RKO (cell line): ENCODE data around the gene CDKN2B.
A peak's percentile ranks its signal among the peaks of the same experiment; 100 is the strongest.
"Not testable (repeated sequence)": the region's sequence is repeated elsewhere in the genome, so short reads cannot be mapped to it uniquely, and the experiment has no call there.

Experiments
- DNase-seq: peaks from one replicate; pipeline ENCODE4 v3.0.0-alpha.2; 2016; ENCODE audit warnings: low spot score

Gene CDKN2B

DNA sequence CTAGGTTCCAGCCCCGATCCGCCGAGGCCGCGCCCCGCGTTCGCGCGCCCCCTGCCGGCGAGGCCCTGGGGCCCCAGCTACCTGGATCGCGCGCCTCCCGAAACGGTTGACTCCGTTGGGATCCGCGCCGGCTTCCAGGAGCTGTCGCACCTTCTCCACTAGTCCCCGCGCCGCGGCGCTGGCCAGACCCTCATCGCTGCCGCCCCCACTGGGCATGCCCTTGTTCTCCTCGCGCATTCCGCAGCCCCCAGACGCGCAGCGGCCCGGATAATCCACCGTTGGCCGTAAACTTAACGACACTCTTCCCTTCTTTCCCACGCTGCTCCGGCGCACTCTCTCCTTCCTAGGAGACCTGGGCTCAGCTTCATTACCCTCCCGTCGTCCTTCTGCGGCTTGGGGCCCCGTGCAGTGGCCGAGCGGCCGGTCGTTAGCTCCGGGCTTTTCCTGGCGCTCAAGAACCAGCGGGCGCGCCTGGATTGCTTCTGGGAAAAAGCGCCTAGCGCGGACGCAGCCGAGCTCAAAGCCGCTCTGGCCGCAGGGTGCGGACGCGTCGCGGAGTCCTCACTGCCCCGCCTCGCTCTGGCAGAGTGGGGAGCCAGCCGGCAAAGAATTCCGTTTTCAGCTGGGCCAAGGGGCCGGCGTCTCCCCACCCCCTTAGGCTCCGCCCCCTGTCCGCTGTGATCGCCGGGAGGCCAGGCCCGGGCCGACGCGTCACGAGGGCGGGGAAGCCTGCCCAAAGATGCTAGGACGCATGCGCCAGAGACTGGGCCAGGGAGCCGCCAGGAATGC is at the start of gene CDKN2B:
Gene CDKN2B, minus strand, starts transcription at position 589 of the 789 bp plus-strand sequence. Its CDS starts 352 bp downstream, at position 237.
- DNase-seq, result peak; percentile 95

GRCh38 chr9:22057972-22058371 is 48.9 kb upstream of the CDKN2B start:
- not testable (repeated sequence) for DNase-seq

- no peak for DNase-seq
These were observed 47.3 kb upstream of the CDKN2B start for GRCh38 chr9:22056402-22056801.

DNA sequence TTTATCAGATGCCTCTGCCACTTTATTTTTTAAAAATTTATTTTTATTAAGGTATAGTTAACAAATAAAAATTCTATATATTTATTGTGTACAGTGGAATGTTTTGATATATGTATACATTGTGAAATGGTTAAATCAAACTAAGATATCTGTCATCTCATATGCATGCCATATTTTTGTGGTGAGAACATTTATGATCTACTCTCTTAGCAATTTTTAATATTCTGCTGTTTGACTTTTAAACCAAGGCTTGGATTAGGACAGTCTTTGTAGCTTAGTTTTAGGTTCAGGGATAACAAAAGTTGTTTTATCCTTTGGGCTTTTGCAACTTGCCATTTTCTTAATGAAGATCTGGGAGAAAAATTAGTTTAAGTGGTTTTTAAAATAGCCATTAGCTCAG is 46.0 kb upstream of the CDKN2B start:
- DNase-seq, result peak; percentile 11

- no peak for DNase-seq
These were observed 45.4 kb upstream of the CDKN2B start for GRCh38 chr9:22054529-22054928.

- no peak for DNase-seq
These were observed 45.0 kb upstream of the CDKN2B start for GRCh38 chr9:22054076-22054475.

- DNase-seq, result no peak
These were observed 44.1 kb upstream of the CDKN2B start for GRCh38 chr9:22053178-22053577.

GRCh38 chr9:22052376-22052945 is 43.4 kb upstream of the CDKN2B start:
- peak; percentile 79 for DNase-seq

- DNase-seq, result no peak
These were observed 41.8 kb upstream of the CDKN2B start for GRCh38 chr9:22050924-22051323.

DNA sequence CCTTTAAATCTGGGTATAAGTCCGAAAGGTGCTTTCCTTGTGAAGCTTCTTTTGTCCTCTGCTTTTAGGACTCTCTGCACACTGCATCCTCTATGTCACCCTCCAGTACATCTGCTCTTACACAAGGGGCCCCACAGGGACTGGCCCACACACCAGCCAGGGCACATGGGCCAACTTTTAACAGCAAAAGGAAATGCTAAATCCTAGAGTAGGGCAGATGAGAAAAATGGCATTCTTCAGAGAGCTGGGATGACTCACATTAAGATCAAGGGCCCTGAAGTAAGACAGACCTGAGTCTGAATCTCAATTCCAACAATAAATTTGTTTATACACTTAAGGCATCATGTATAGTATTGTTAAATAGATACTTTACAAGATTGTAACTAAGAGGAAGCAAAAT is 40.3 kb upstream of the CDKN2B start:
- no peak for DNase-seq

- no peak for DNase-seq
These were observed 38.5 kb upstream of the CDKN2B start for GRCh38 chr9:22047596-22047995.

DNA sequence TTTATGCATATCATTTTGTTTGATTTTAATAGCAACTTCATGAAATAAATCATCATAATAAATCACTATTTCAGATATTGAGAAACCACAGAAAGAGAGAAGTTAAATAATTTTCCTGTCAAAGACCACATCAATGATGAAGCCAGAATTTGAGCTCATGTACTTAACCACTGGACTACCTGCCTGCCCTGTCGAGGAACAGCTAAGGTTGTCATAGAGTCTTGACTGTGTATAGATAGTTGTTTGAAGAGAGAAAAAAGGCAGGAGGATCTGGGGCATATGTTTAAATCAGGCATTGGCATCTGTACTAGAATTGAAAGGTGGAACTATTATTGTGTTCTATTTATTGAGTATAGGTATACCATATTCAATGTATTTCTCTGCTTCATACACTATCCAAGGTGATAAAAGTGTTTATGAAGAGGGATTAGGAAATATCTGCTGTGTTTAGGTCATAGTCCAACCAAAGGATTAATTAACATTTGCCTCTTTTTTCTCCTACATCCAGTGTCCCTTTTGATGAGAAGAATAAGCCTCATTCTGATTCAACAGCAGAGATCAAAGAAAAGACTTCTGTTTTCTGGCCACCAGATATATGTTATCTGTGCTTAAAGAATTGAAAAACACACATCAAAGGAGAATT is 37.3 kb upstream of the CDKN2B start:
- DNase-seq, result no peak

- no peak for DNase-seq
These were observed 36.3 kb upstream of the CDKN2B start for GRCh38 chr9:22045423-22045822.

- peak; percentile 87 for DNase-seq
These were observed 35.5 kb upstream of the CDKN2B start for GRCh38 chr9:22044583-22044982.

GRCh38 chr9:22043928-22044327 is 34.8 kb upstream of the CDKN2B start:
- no peak for DNase-seq

- DNase-seq, result no peak
These were observed 32.7 kb upstream of the CDKN2B start for GRCh38 chr9:22041775-22042174.

DNA sequence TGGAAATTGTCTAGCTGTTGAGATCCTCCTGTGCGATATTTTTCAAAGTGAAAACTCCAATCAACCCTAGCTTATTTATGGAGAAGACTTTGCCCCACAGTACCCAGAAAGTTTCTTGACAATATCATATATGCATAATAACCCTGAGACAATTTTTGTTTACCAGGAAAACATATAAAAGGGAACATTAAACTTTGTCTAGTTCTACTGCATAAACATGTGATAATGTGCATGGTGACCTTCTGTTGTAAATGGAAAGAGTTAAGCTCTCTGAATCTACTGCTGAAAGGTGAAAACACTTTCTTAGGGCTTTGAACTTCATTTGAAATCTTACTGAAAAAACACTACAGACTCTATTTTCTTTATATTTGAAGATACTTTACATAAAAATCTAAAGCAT is 32.2 kb upstream of the CDKN2B start:
- no peak for DNase-seq

GRCh38 chr9:22040760-22041159 is 31.7 kb upstream of the CDKN2B start:
- DNase-seq, result peak; percentile 10

DNA sequence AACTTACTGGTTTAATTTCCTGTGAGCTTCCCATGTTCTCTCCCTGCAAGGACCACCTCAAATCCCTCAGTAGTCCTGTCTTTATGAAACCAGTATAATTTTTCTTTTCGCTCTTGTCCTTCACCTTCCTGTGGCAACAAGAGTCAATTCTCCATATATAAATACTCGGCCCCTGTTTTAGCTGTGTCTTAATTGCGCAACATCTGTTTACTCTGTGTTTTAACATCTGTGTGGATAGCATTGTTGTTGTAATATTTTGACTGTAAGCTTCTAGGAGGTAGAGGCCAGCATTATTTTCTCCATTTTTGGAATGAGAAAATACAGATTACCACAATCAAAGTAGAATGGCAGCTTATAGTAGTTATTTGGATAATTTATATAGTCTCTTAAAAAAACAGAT is 30.2 kb upstream of the CDKN2B start:
- DNase-seq, result no peak

DNA sequence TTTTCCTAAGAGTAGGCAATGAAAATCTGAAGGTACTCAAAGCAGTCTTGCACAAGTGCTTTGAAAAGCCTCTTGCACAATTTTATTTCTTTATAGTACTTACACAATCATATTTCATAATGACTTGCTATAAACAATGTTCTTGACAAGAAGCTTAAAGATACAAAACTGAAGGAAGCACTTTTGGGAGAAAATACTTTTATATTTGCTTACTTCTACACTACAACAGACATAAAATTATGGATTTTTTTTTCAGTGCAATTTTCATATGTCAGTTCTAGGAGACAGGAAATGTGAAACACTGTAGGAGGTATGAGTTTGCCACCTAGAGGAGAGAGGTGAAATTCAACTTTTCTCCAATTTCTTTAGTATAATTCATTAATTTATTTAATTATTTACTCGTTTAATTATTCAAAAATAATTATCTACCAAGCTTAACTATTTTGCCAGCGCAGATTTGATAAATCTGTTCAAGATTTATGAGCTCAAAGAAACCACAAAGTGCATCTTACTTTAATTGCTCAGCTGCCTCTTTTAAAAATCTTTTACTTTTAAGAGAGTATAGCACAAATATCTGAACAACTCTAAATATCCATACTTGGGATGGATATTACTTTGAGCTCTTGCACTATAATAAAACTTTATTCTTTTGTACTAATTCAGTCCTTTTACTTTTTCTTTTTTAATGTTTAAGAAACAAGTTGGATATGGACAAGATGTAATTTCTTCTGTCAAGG is 29.0 kb upstream of the CDKN2B start:
- peak; percentile 78 for DNase-seq

GRCh38 chr9:22036866-22037626 is 27.9 kb upstream of the CDKN2B start:
- no peak for DNase-seq

GRCh38 chr9:22035591-22036011 is 26.5 kb upstream of the CDKN2B start:
- no peak for DNase-seq
